SU-DHL-6 (cell line): ENCODE measurements around the gene FBXO17.

Experiments used
- H2AFZ ChIP-seq: fragments of 200-600 bp; sonication (generic); 2 replicates; pipeline ENCODE4 v1.6.1; 2014; ENCODE audit warnings: low read depth, mild to moderate bottlenecking, moderate library complexity, mixed read lengths, antibody characterized with exemption, low read length; ENCODE audit not compliant: severe bottlenecking
- H3F3A ChIP-seq: fragments of 200-600 bp; shearing (Covaris generic); 2 replicates; pipeline ENCODE4 v1.6.0; 2016; ENCODE audit warnings: antibody characterized with exemption, mild to moderate bottlenecking; ENCODE audit not compliant: insufficient read depth
- H3K27ac ChIP-seq: fragments of 200-600 bp; sonication (generic); 2 replicates; pipeline ENCODE4 v1.5.1; 2016; ENCODE audit warnings: low read depth, mild to moderate bottlenecking, low read length, moderate library complexity, mixed read lengths
- H3K27me3 ChIP-seq: fragments of 200-600 bp; sonication (generic), shearing (Covaris generic); 2 replicates; pipeline ENCODE4 v1.6.0; 2014; ENCODE audit warnings: mild to moderate bottlenecking, low read length
- H3K36me3 ChIP-seq: fragments of 200-600 bp; sonication (generic); 2 replicates; pipeline ENCODE4 v1.6.1; 2014; ENCODE audit warnings: mild to moderate bottlenecking, low read length, mixed read lengths
- H3K4me2 ChIP-seq: fragments of 300-600, 200-600 bp; shearing (Covaris generic), sonication (generic); 2 replicates; pipeline ENCODE4 v1.6.0; 2014; ENCODE audit warnings: low read length, low read depth, mild to moderate bottlenecking; ENCODE audit not compliant: poor library complexity, severe bottlenecking
- H3K4me3 ChIP-seq: fragments of 200-600 bp; sonication (generic); 2 replicates; pipeline ENCODE4 v1.5.1; 2014; ENCODE audit warnings: antibody characterized with exemption, low read length, mild to moderate bottlenecking, mixed read lengths; ENCODE audit not compliant: insufficient read depth, poor library complexity, severe bottlenecking
- H3K79me2 ChIP-seq: fragments of 200-600 bp; sonication (generic); 2 replicates; pipeline ENCODE4 v1.6.1; 2014; ENCODE audit warnings: mild to moderate bottlenecking, low read length, moderate library complexity; ENCODE audit not compliant: insufficient read depth
- H3K9ac ChIP-seq: fragments of 200-600 bp; sonication (generic); 2 replicates; pipeline ENCODE4 v1.7.0; 2014; ENCODE audit warnings: mild to moderate bottlenecking, low read length
- H3K9me2 ChIP-seq: fragments of 200-600 bp; sonication (generic); replicated peaks from 2 replicates; pipeline ENCODE4 v1.6.1; 2014; ENCODE audit warnings: low read length; ENCODE audit not compliant: insufficient read depth
- H3K9me3 ChIP-seq: fragments of 200-600 bp; sonication (generic); 2 replicates; pipeline ENCODE4 v1.6.1; 2014; ENCODE audit warnings: low read length, mixed read lengths; ENCODE audit not compliant: insufficient read depth
- H4K20me1 ChIP-seq: fragments of 200-600 bp; sonication (generic); 2 replicates; pipeline ENCODE4 v1.6.1; 2014; ENCODE audit warnings: low read depth, mild to moderate bottlenecking, antibody characterized with exemption, low read length, moderate library complexity, mixed read lengths
- CTCF ChIP-seq: fragments of 200-600 bp; sonication (generic); IDR thresholded peaks from one replicate; pipeline ENCODE4 v1.5.1; 2017; ENCODE audit warnings: antibody characterized with exemption, mild to moderate bottlenecking, low read length, moderate library complexity; ENCODE audit not compliant: insufficient read depth, poor library complexity, severe bottlenecking
- EZH2phosphoT487 ChIP-seq: fragments of 200-600 bp; sonication (generic), shearing (Covaris generic); conservative IDR thresholded peaks from 2 replicates; pipeline ENCODE4 v1.6.1; 2018; ENCODE audit warnings: mild to moderate bottlenecking, antibody characterized with exemption, low read length, moderate library complexity, mixed read lengths

Gene FBXO17

GRCh38 chr19:38904581-38905539 is 70.7 kb downstream of the FBXO17 start:
- Histone ChIP-seq H3F3A (no peaks in the 10 kb centered on the region; the same call in 1 of the 2 replicates), H3K27ac (no peak overlapping the region), H3K9me2 (no peaks in the 10 kb centered on the region), H2AFZ (no peak overlapping the region), H3K36me3 (0 out of 2 replicates have a peak, but pooled peaks cover 3% of the 10 kb centered on the region), H3K27me3 (no peaks in the 10 kb centered on the region), H3K9me3 (no peaks in the 10 kb centered on the region), H3K9ac (no peak overlapping the region), H4K20me1 (no peaks in the 10 kb centered on the region), H3K4me3 (no peak overlapping the region), H3K79me2 (peaks cover 35% of the 10 kb centered on the region), H3K4me2 (no peak overlapping the region)
- no peak for TF ChIP-seq CTCF
- no peak for TF ChIP-seq EZH2phosphoT487

- no peaks in the 10 kb centered on the region; the same call in 1 of the 2 replicates for H3F3A ChIP-seq
- 0 out of 2 replicates have a peak, but pooled peaks cover 3% of the 10 kb centered on the region for H3K36me3 ChIP-seq
- H3K79me2 ChIP-seq: peaks cover 35% of the 10 kb centered on the region
- no peaks in the 10 kb centered on the region for H4K20me1 ChIP-seq
- peak overlapping the region; percentile 97 for H3K4me3 ChIP-seq
- H2AFZ ChIP-seq: no peak overlapping the region
- H3K27ac ChIP-seq: no peak overlapping the region
- H3K27me3 ChIP-seq: no peaks in the 10 kb centered on the region
- no peak for TF ChIP-seq CTCF
- TF ChIP-seq EZH2phosphoT487: no peak
- no peak overlapping the region for H3K9ac ChIP-seq
- H3K9me2 ChIP-seq: no peaks in the 10 kb centered on the region
- H3K4me2 ChIP-seq: peak overlapping the region; percentile 92
- H3K9me3 ChIP-seq: no peaks in the 10 kb centered on the region
Measured at GRCh38 chr19:38901683-38902082, 73.9 kb downstream of the FBXO17 start.

GRCh38 chr19:38900743-38901190 is 74.8 kb downstream of the FBXO17 start:
- peak overlapping the region; percentile 97 for H3K4me3 ChIP-seq
- peaks cover 35% of the 10 kb centered on the region for H3K79me2 ChIP-seq

More at GRCh38 chr19:38900743-38901190, 74.8 kb downstream of the FBXO17 start:
- Histone ChIP-seq H3K9me3 (no peaks in the 10 kb centered on the region), H3K36me3 (0 out of 2 replicates have a peak, but pooled peaks cover 2% of the 10 kb centered on the region), H2AFZ (no peak overlapping the region), H3K9ac (peak overlapping the region; percentile 71), H4K20me1 (no peaks in the 10 kb centered on the region), H3K27me3 (no peaks in the 10 kb centered on the region), H3K27ac (0 out of 2 replicates have a peak overlapping the region, but pooled peaks have one; percentile 31), H3F3A (no peaks in the 10 kb centered on the region; the same call in 1 of the 2 replicates), H3K4me2 (peak overlapping the region; percentile 92), H3K9me2 (no peaks in the 10 kb centered on the region)
- TF ChIP-seq CTCF (no peak), EZH2phosphoT487 (no peak)
